ENCODE data around the gene PPP2R5C. TPM values are rescaled to one million over a fixed set of nuclear protein-coding genes. Genes with fewer than 3 reads are reported as not detected.

PPP2R5C gene
- total RNA-seq, 6 donors from 2014 or later: 105 to 208 (median 133) TPM

- DNase-seq (no peak), ATAC-seq (ENCODE audit: low FRiP score in 2 of 2) (no peak)
- 83 to 90% methylated on average over 8 of the region's 8 CpGs for WGBS, 2 donors
- Histone ChIP-seq H3K4me1 (peaks cover 9 to 17% (median 10%) of the 10 kb centered on the region in 4 donors), H3K36me3 (no peaks in the 10 kb centered on the region), H3K4me3 (no peak overlapping the region), H3K27me3 (no peaks in the 10 kb centered on the region), H3K9me3 (no peaks in the 10 kb centered on the region), H3K27ac (no peak overlapping the region)
- TF ChIP-seq EP300 (IDR thresholded peaks at IDR 0.05): no peak
- TF ChIP-seq CTCF (IDR thresholded peaks at IDR 0.05): no peak
- TF ChIP-seq POLR2A (IDR thresholded peaks at IDR 0.05): no peak
- TF ChIP-seq POLR2AphosphoS5 (IDR thresholded peaks at IDR 0.05): no peak
These were observed 191.6 kb downstream of the PPP2R5C start for GRCh38 chr14:101953151-101953550.

GRCh38 chr14:101954501-101954900 is 193.0 kb downstream of the PPP2R5C start:
- H3K4me1 ChIP-seq: peaks cover 0 to 6% (median 1%) of the 10 kb centered on the region in 4 donors
- no peak overlapping the region for H3K27ac ChIP-seq
- 84 to 88% methylated on average over 6 of the region's 6 CpGs for WGBS, 2 donors
- TF ChIP-seq EP300 (IDR thresholded peaks at IDR 0.05) (no peak), POLR2AphosphoS5 (IDR thresholded peaks at IDR 0.05) (no peak), CTCF (IDR thresholded peaks at IDR 0.05) (no peak), POLR2A (IDR thresholded peaks at IDR 0.05) (no peak)
- DNase-seq (no peak), ATAC-seq (ENCODE audit: low FRiP score in 2 of 2) (no peak)
- H3K36me3 ChIP-seq: no peaks in the 10 kb centered on the region
- H3K4me3 ChIP-seq: no peak overlapping the region
- no peaks in the 10 kb centered on the region for H3K27me3 ChIP-seq
- no peaks in the 10 kb centered on the region for H3K9me3 ChIP-seq

- no peak for ATAC-seq (ENCODE audit: low FRiP score in 2 of 2)
- peak in 1 of 2 donors; percentile 78 for DNase-seq
- 77 to 83% methylated on average over 22 to 34 of the region's 34 CpGs for WGBS, 2 donors
- Histone ChIP-seq H3K9me3 (no peaks in the 10 kb centered on the region), H3K27ac (no peak overlapping the region), H3K4me3 (no peak overlapping the region), H3K27me3 (no peaks in the 10 kb centered on the region), H3K4me1 (no peaks in the 10 kb centered on the region), H3K36me3 (no peaks in the 10 kb centered on the region)
- TF ChIP-seq CTCF (IDR thresholded peaks at IDR 0.05): no peak
- TF ChIP-seq EP300 (IDR thresholded peaks at IDR 0.05): no peak
- TF ChIP-seq POLR2A (IDR thresholded peaks at IDR 0.05): no peak
- TF ChIP-seq POLR2AphosphoS5 (IDR thresholded peaks at IDR 0.05): no peak
These were observed 194.2 kb downstream of the PPP2R5C start for GRCh38 chr14:101955695-101956161.

GRCh38 chr14:101956179-101956885 is 194.8 kb downstream of the PPP2R5C start:
- H3K4me1 ChIP-seq: peaks cover 2 to 4% (median 2%) of the 10 kb centered on the region in 4 donors
- TF ChIP-seq POLR2A (IDR thresholded peaks at IDR 0.05) (no peak), EP300 (IDR thresholded peaks at IDR 0.05) (no peak), CTCF (IDR thresholded peaks at IDR 0.05) (no peak), POLR2AphosphoS5 (IDR thresholded peaks at IDR 0.05) (no peak)
- H3K9me3 ChIP-seq: no peaks in the 10 kb centered on the region
- no peak overlapping the region for H3K27ac ChIP-seq
- no peak overlapping the region for H3K4me3 ChIP-seq
- no peak for ATAC-seq (ENCODE audit: low FRiP score in 2 of 2)
- 78 to 81% methylated on average over 15 to 24 of the region's 25 CpGs for WGBS, 2 donors
- H3K36me3 ChIP-seq: no peaks in the 10 kb centered on the region
- no peaks in the 10 kb centered on the region for H3K27me3 ChIP-seq
- DNase-seq: no peak

Data from upper lobe of left lung (tissue), 6 donors.